ENCODE measurements around the gene SLIT3. TPM values are rescaled to one million over a fixed set of nuclear protein-coding genes. Genes with fewer than 3 reads are reported as not detected.
"Not testable (repeated sequence)": the region's sequence is repeated elsewhere in the genome, so short reads cannot be mapped to it uniquely, and the experiment has no call there.

The SLIT3 gene
- total RNA-seq, 1 donor from 2014 or later = 70.0 TPM

DNA sequence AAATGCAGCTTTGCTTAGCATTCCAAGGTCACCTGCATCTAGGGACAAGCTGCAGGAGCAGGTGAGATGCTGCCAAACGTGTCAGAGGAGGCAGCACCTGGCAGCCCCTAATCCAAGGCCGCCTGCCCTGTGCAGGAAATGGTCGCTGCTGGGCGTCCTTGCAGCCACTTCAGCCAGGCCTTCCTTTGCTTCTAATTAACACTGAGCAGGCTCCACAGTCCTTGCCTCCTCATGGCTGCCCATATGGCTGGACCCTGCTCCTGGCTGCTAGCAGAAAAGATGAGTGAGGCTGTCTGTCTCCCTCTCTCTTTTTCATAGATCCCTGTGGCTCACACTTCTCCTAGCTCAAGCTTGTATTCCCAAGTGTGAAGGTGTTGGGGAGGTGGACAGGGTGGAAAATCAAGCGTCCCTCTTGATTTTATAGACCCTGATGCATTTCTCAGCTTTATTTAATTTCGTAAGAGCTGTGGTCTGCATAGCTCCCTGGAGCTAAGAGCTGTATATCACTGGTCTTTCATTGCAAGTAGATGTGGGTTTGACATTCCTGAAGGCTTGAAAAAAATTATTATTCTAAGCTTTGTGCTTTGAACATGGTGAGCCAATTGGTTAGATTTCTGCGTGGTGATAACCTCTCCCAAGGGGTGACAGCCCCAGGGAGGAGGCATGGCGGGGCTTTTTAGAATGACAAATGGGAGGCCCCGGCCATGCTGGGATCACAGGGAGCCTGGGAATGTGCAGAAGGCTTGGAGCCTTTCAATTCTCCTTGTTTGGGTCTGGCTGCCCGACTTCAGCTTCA lies 193.8 kb downstream of the SLIT3 start:
- no peak overlapping the region for H3K27ac ChIP-seq
- intact Hi-C loops (cut with DNase I) = no loop called here
- no peaks in the 10 kb centered on the region for H3K36me3 ChIP-seq
- H3K27me3 ChIP-seq = no peaks in the 10 kb centered on the region
- H3K4me3 ChIP-seq = no peak overlapping the region
- DNase-seq (no peak), ATAC-seq (no peak)
- no peaks in the 10 kb centered on the region for H3K4me1 ChIP-seq
- H3K9me3 ChIP-seq = no peaks in the 10 kb centered on the region
- TF ChIP-seq, protein P1, sequence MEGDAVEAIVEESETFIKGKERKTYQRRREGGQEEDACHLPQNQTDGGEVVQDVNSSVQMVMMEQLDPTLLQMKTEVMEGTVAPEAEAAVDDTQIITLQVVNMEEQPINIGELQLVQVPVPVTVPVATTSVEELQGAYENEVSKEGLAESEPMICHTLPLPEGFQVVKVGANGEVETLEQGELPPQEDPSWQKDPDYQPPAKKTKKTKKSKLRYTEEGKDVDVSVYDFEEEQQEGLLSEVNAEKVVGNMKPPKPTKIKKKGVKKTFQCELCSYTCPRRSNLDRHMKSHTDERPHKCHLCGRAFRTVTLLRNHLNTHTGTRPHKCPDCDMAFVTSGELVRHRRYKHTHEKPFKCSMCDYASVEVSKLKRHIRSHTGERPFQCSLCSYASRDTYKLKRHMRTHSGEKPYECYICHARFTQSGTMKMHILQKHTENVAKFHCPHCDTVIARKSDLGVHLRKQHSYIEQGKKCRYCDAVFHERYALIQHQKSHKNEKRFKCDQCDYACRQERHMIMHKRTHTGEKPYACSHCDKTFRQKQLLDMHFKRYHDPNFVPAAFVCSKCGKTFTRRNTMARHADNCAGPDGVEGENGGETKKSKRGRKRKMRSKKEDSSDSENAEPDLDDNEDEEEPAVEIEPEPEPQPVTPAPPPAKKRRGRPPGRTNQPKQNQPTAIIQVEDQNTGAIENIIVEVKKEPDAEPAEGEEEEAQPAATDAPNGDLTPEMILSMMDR (IDR thresholded peaks at IDR 0.05) = no peak

DNA sequence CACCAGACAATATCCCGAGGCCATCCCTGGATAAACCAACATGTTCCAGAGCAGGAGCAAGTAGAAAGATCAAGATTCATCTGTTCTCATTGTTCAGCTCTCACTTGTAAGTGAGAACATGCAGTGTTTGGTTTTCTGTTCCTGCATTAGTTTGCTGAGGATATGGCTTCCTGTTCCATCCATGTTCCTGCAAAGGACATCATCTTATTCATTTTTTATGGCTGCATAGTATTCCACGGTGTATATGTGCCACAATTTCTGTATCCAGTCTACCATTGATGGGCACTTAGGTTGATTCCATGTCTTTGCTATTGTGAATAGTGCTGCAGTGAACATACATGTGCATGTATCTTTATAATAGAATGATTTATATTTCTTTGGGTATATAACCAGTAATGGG lies 195.4 kb downstream of the SLIT3 start:
- H3K4me1 ChIP-seq; H3K27me3 ChIP-seq; DNase-seq; intact Hi-C loops (cut with DNase I); H3K9me3 ChIP-seq; H3K4me3 ChIP-seq; ATAC-seq; H3K36me3 ChIP-seq; H3K27ac ChIP-seq: not testable (repeated sequence)

DNA sequence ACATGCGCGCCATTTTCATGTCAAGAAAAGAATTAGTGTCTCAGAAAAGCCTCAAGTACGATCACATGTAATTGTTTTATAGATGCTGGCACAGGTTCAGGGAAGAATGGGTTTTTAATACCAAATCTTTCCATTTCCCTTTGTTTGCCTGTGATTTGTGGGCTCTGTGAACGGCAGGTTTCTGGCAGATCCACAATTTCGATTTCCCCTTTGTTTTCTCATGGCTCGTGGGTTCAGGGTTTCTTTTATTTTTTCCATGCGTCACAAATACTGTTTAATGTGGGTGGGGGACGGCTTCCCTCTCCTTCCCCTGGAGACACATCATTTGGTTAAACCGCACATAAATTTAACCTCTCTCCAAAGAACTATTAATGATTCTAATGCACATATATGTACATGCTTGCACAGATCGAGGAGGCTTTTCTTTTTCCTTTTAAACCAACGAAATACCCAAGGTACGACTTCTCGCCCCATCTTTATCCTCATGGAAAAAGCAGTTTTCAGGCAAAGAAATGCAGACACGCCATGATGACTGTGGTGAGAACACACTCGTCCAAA lies 195.9 kb downstream of the SLIT3 start:
- no peak overlapping the region for H3K4me3 ChIP-seq
- H3K9me3 ChIP-seq = no peaks in the 10 kb centered on the region
- H3K27ac ChIP-seq = no peak overlapping the region
- no peaks in the 10 kb centered on the region for H3K27me3 ChIP-seq
- TF ChIP-seq, protein P1 (IDR thresholded peaks at IDR 0.05) = no peak
- ATAC-seq = no peak
- no peaks in the 10 kb centered on the region for H3K36me3 ChIP-seq
- DNase-seq = no peak
- H3K4me1 ChIP-seq = no peaks in the 10 kb centered on the region
- intact Hi-C loops (cut with DNase I) = no loop called here

DNA sequence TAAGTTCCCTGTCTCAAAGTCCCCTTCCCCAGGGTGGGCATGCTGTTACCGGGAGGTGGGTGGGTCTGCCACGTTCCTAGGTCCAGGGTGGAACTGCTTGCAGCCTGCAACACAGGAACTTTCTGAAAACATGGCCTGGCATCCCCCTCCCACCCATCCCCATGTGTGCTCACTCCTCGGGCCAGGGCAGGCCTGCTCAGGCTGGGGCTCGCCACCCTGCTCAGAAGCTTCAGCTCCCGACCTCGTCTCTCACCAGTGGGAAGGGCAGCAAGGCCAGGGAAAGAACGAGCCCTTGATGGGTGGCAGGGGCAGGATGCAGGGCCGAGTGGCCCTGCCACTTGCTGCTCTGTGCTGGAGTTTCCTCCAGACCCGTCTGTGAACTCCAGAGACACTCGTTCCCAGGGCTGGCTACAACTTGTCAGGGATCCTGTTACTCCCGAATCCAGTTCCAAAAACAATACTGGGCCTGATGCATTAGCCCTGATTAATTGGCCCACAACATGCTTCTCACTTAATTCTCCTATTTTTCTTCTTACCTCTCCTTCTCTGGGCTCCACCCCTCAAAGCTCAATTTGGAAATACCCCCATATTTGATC lies 197.3 kb downstream of the SLIT3 start:
- ATAC-seq = no peak
- intact Hi-C loops (cut with DNase I) = no loop called here
- no peak overlapping the region for H3K27ac ChIP-seq

DNA sequence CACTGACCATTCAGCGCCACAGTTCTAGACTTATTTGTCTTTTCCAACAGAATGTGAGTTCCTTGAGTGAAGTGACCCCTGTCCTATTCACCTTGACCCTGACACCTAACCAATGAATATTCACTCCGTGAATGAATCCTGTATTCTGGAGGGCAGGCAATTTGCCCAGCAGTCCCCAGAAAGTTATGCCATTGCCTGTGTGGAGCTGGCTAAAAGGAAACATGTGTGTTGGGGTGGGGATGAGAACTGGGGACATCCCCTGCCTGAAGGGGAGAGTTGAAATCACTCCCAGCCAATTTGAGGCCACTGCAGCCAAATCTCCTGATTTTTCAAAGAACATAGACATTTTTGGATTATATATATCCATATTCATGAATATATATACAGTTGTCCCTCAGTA lies 199.0 kb downstream of the SLIT3 start:
- no peaks in the 10 kb centered on the region for H3K4me1 ChIP-seq
- H3K27me3 ChIP-seq = no peaks in the 10 kb centered on the region
- intact Hi-C loops (cut with DNase I) = no loop called here
- H3K4me3 ChIP-seq = no peak overlapping the region
- TF ChIP-seq, protein P1 (IDR thresholded peaks at IDR 0.05) = no peak
- ATAC-seq (no peak), DNase-seq (no peak)
- no peaks in the 10 kb centered on the region for H3K9me3 ChIP-seq
- no peaks in the 10 kb centered on the region for H3K36me3 ChIP-seq
- H3K27ac ChIP-seq = no peak overlapping the region

More for the DNA sequence above, 197.3 kb downstream of the SLIT3 start:
- no peaks in the 10 kb centered on the region for H3K36me3 ChIP-seq
- DNase-seq = no peak
- no peak overlapping the region for H3K4me3 ChIP-seq
- H3K4me1 ChIP-seq = no peaks in the 10 kb centered on the region
- no peaks in the 10 kb centered on the region for H3K9me3 ChIP-seq
- H3K27me3 ChIP-seq = no peaks in the 10 kb centered on the region
- TF ChIP-seq, protein P1 (IDR thresholded peaks at IDR 0.05) = no peak

DNA sequence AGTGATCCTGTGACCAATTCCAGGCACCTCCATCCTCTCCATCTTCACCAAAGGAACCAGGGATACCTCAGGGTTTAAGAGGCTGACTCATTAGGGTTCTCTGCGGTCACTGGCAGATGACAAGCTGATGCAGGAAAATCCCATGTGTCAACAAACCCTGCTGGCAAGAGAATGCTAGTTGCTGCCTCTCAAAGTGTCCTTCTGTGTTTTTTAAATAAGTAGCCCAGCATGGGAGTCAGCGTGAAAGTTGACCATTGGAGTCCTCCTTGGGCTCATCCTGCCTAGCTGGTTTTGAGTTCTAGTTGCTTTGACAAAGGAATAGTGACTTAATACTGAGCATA lies 200.2 kb downstream of the SLIT3 start:
- TF ChIP-seq, protein P1 (IDR thresholded peaks at IDR 0.05) = no peak
- Histone ChIP-seq H3K27me3 (no peaks in the 10 kb centered on the region), H3K4me3 (no peak overlapping the region), H3K4me1 (no peaks in the 10 kb centered on the region), H3K9me3 (no peaks in the 10 kb centered on the region), H3K27ac (no peak overlapping the region), H3K36me3 (no peaks in the 10 kb centered on the region)
- no peak for ATAC-seq
- intact Hi-C loops (cut with DNase I) = no loop called here
- no peak for DNase-seq

Measured in upper lobe of right lung (tissue), 1 donor.